ENCODE data around the gene NOL8. TPM values are rescaled to one million over a fixed set of nuclear protein-coding genes. Genes with fewer than 3 reads are reported as not detected.

Gene NOL8
- total RNA-seq, 1 donor from 2014 or later = 34.9 TPM

GRCh38 chr9:92263131-92263530 is 62.0 kb downstream of the NOL8 start:
- H3K4me3 Mint-ChIP-seq (ENCODE audit: unreplicated experiment) = no peak overlapping the region
- peaks cover 4% of the 10 kb centered on the region for H3K36me3 Mint-ChIP-seq (ENCODE audit: unreplicated experiment)
- no peak for DNase-seq
- TF ChIP-seq CTCF (IDR thresholded peaks at IDR 0.05; ENCODE audit: partially characterized antibody, unreplicated experiment) = no peak
- no peak overlapping the region for H3K27ac Mint-ChIP-seq (ENCODE audit: unreplicated experiment)
- peaks cover 17% of the 10 kb centered on the region for H3K4me1 Mint-ChIP-seq (ENCODE audit: low read depth, unreplicated experiment)
- peaks cover 2% of the 10 kb centered on the region for H3K9me3 Mint-ChIP-seq (ENCODE audit: unreplicated experiment)
- peaks cover 3% of the 10 kb centered on the region for H3K27me3 Mint-ChIP-seq (ENCODE audit: unreplicated experiment)

- Mint-ChIP-seq H3K36me3 (ENCODE audit: unreplicated experiment) (no peaks in the 10 kb centered on the region), H3K4me1 (ENCODE audit: low read depth, unreplicated experiment) (no peaks in the 10 kb centered on the region), H3K27me3 (ENCODE audit: unreplicated experiment) (peaks cover 4% of the 10 kb centered on the region), H3K4me3 (ENCODE audit: unreplicated experiment) (no peak overlapping the region), H3K27ac (ENCODE audit: unreplicated experiment) (no peak overlapping the region), H3K9me3 (ENCODE audit: unreplicated experiment) (no peaks in the 10 kb centered on the region)
- no peak for DNase-seq
- no peak for TF ChIP-seq CTCF (IDR thresholded peaks at IDR 0.05; ENCODE audit: partially characterized antibody, unreplicated experiment)
These were observed 67.8 kb downstream of the NOL8 start for GRCh38 chr9:92257327-92257726.

GRCh38 chr9:92254381-92255337 is 70.5 kb downstream of the NOL8 start:
- Mint-ChIP-seq H3K4me3 (ENCODE audit: unreplicated experiment) (no peak overlapping the region), H3K27ac (ENCODE audit: unreplicated experiment) (no peak overlapping the region), H3K36me3 (ENCODE audit: unreplicated experiment) (no peaks in the 10 kb centered on the region), H3K4me1 (ENCODE audit: low read depth, unreplicated experiment) (no peaks in the 10 kb centered on the region), H3K9me3 (ENCODE audit: unreplicated experiment) (no peaks in the 10 kb centered on the region), H3K27me3 (ENCODE audit: unreplicated experiment) (peaks cover 4% of the 10 kb centered on the region)
- no peak for TF ChIP-seq CTCF (IDR thresholded peaks at IDR 0.05; ENCODE audit: partially characterized antibody, unreplicated experiment)
- no peak for DNase-seq

- no peak overlapping the region for H3K4me3 Mint-ChIP-seq (ENCODE audit: unreplicated experiment)
- no peak for DNase-seq
- no peaks in the 10 kb centered on the region for H3K9me3 Mint-ChIP-seq (ENCODE audit: unreplicated experiment)
- H3K4me1 Mint-ChIP-seq (ENCODE audit: low read depth, unreplicated experiment) = no peaks in the 10 kb centered on the region
- H3K27ac Mint-ChIP-seq (ENCODE audit: unreplicated experiment) = no peak overlapping the region
- no peak for TF ChIP-seq CTCF (IDR thresholded peaks at IDR 0.05; ENCODE audit: partially characterized antibody, unreplicated experiment)
- no peaks in the 10 kb centered on the region for H3K36me3 Mint-ChIP-seq (ENCODE audit: unreplicated experiment)
- H3K27me3 Mint-ChIP-seq (ENCODE audit: unreplicated experiment) = peaks cover 4% of the 10 kb centered on the region
These were observed 71.5 kb downstream of the NOL8 start for GRCh38 chr9:92253656-92254055.

GRCh38 chr9:92247981-92248380 is 77.2 kb downstream of the NOL8 start:
- no peak for TF ChIP-seq CTCF (IDR thresholded peaks at IDR 0.05; ENCODE audit: partially characterized antibody, unreplicated experiment)
- Mint-ChIP-seq H3K27ac (ENCODE audit: unreplicated experiment) (no peak overlapping the region), H3K27me3 (ENCODE audit: unreplicated experiment) (peaks cover under 1% of the 10 kb centered on the region), H3K4me1 (ENCODE audit: low read depth, unreplicated experiment) (no peaks in the 10 kb centered on the region), H3K36me3 (ENCODE audit: unreplicated experiment) (no peaks in the 10 kb centered on the region), H3K4me3 (ENCODE audit: unreplicated experiment) (no peak overlapping the region), H3K9me3 (ENCODE audit: unreplicated experiment) (no peaks in the 10 kb centered on the region)
- DNase-seq = no peak
